22Rv1 (cell line): Measurements from ENCODE around the gene HILPDA.

Experiments used
- CTCF ChIP-seq: fragments of 450-650 bp; IDR thresholded peaks from 2 replicates; pipeline ENCODE4 v1.5.1; 2017; ENCODE audit warnings: mild to moderate bottlenecking
- ZFX ChIP-seq: fragments of 450-650 bp; IDR thresholded peaks from 2 replicates; pipeline ENCODE4 v1.6.1; 2017; ENCODE audit warnings: antibody characterized with exemption, borderline replicate concordance

- TF ChIP-seq CTCF (no peak), ZFX (no peak)
Observed at GRCh38 chr7:128446306-128446705, 9.4 kb upstream of the HILPDA start.
